Rectal smooth muscle tissue (tissue), 1 donor: ENCODE results near the gene PEMT.

ENCODE experiments used
- H3K27ac ChIP-seq: one replicate; pipeline ENCODE4 v1.7.0; 2013; ENCODE audit warnings: low read depth, low read length, inconsistent platforms
- H3K27me3 ChIP-seq: one replicate; pipeline ENCODE4 v1.7.0; 2013; ENCODE audit warnings: low read length; ENCODE audit not compliant: control insufficient read depth, insufficient read depth
- H3K36me3 ChIP-seq: one replicate; pipeline ENCODE4 v1.7.0; 2013; ENCODE audit warnings: low read length; ENCODE audit not compliant: control insufficient read depth, insufficient read depth
- H3K4me1 ChIP-seq: one replicate; pipeline ENCODE4 v1.7.0; 2013; ENCODE audit warnings: low read length; ENCODE audit not compliant: control insufficient read depth, insufficient read depth
- H3K4me3 ChIP-seq: one replicate; pipeline ENCODE4 v1.7.0; 2013; ENCODE audit warnings: low read length
- H3K9ac ChIP-seq: one replicate; pipeline ENCODE4 v1.7.0; 2013; ENCODE audit warnings: low read length

PEMT gene

GRCh38 chr17:17564323-17564722, 27.2 kb downstream of the PEMT start:
- Histone ChIP-seq H3K9ac (no peak overlapping the region), H3K36me3 (no peaks in the 10 kb centered on the region), H3K27ac (no peak overlapping the region), H3K4me3 (no peak overlapping the region), H3K27me3 (no peaks in the 10 kb centered on the region), H3K4me1 (peaks cover 16% of the 10 kb centered on the region)

- Histone ChIP-seq H3K27ac (no peak overlapping the region), H3K4me3 (no peak overlapping the region), H3K9ac (no peak overlapping the region), H3K27me3 (no peaks in the 10 kb centered on the region), H3K36me3 (no peaks in the 10 kb centered on the region), H3K4me1 (peaks cover 16% of the 10 kb centered on the region)
Measured at GRCh38 chr17:17563530-17563929, 28.0 kb downstream of the PEMT start.

- no peak overlapping the region for H3K9ac ChIP-seq
- no peak overlapping the region for H3K4me3 ChIP-seq
- H3K27ac ChIP-seq, result no peak overlapping the region
- H3K36me3 ChIP-seq, result no peaks in the 10 kb centered on the region
- H3K4me1 ChIP-seq, result peaks cover 8% of the 10 kb centered on the region
- no peaks in the 10 kb centered on the region for H3K27me3 ChIP-seq
Measured at GRCh38 chr17:17562146-17562511, 29.4 kb downstream of the PEMT start.

- Histone ChIP-seq H3K36me3 (no peaks in the 10 kb centered on the region), H3K4me1 (peaks cover 2% of the 10 kb centered on the region), H3K9ac (no peak overlapping the region), H3K27ac (no peak overlapping the region), H3K4me3 (no peak overlapping the region), H3K27me3 (no peaks in the 10 kb centered on the region)
Measured at GRCh38 chr17:17561408-17562145, 29.9 kb downstream of the PEMT start.

GRCh38 chr17:17560975-17561374, 30.5 kb downstream of the PEMT start:
- H3K9ac ChIP-seq, result no peak overlapping the region

GRCh38 chr17:17560167-17560566, 31.3 kb downstream of the PEMT start:
- Histone ChIP-seq H3K4me1 (no peaks in the 10 kb centered on the region), H3K27ac (no peak overlapping the region), H3K27me3 (no peaks in the 10 kb centered on the region), H3K4me3 (no peak overlapping the region), H3K36me3 (no peaks in the 10 kb centered on the region), H3K9ac (no peak overlapping the region)

More at GRCh38 chr17:17560975-17561374, 30.5 kb downstream of the PEMT start:
- Histone ChIP-seq H3K36me3 (no peaks in the 10 kb centered on the region), H3K4me3 (no peak overlapping the region), H3K27me3 (no peaks in the 10 kb centered on the region), H3K27ac (no peak overlapping the region), H3K4me1 (peaks cover under 1% of the 10 kb centered on the region)

- H3K4me1 ChIP-seq, result no peaks in the 10 kb centered on the region
- no peak overlapping the region for H3K27ac ChIP-seq
- H3K27me3 ChIP-seq, result no peaks in the 10 kb centered on the region
- H3K36me3 ChIP-seq, result no peaks in the 10 kb centered on the region
- no peak overlapping the region for H3K4me3 ChIP-seq
- H3K9ac ChIP-seq, result no peak overlapping the region
Measured at GRCh38 chr17:17559164-17559563, 32.3 kb downstream of the PEMT start.

GRCh38 chr17:17558431-17558830, 33.1 kb downstream of the PEMT start:
- Histone ChIP-seq H3K9ac (no peak overlapping the region), H3K4me1 (no peaks in the 10 kb centered on the region), H3K27ac (no peak overlapping the region), H3K4me3 (no peak overlapping the region), H3K27me3 (no peaks in the 10 kb centered on the region), H3K36me3 (no peaks in the 10 kb centered on the region)

- no peak overlapping the region for H3K4me3 ChIP-seq
- no peak overlapping the region for H3K9ac ChIP-seq
- H3K4me1 ChIP-seq, result no peaks in the 10 kb centered on the region
- no peak overlapping the region for H3K27ac ChIP-seq
- H3K27me3 ChIP-seq, result no peaks in the 10 kb centered on the region
- no peaks in the 10 kb centered on the region for H3K36me3 ChIP-seq
Measured at GRCh38 chr17:17557796-17558195, 33.7 kb downstream of the PEMT start.

- H3K4me1 ChIP-seq, result no peaks in the 10 kb centered on the region
- no peaks in the 10 kb centered on the region for H3K27me3 ChIP-seq
- H3K4me3 ChIP-seq, result no peak overlapping the region
- no peak overlapping the region for H3K27ac ChIP-seq
- no peak overlapping the region for H3K9ac ChIP-seq
- H3K36me3 ChIP-seq, result no peaks in the 10 kb centered on the region
Measured at GRCh38 chr17:17556671-17557070, 34.8 kb downstream of the PEMT start.

GRCh38 chr17:17555906-17556305, 35.6 kb downstream of the PEMT start:
- Histone ChIP-seq H3K4me1 (no peaks in the 10 kb centered on the region), H3K27me3 (no peaks in the 10 kb centered on the region), H3K36me3 (no peaks in the 10 kb centered on the region), H3K27ac (no peak overlapping the region), H3K9ac (no peak overlapping the region), H3K4me3 (no peak overlapping the region)

- H3K4me3 ChIP-seq, result no peak overlapping the region
- H3K4me1 ChIP-seq, result no peaks in the 10 kb centered on the region
- H3K36me3 ChIP-seq, result no peaks in the 10 kb centered on the region
- H3K27me3 ChIP-seq, result no peaks in the 10 kb centered on the region
- no peak overlapping the region for H3K9ac ChIP-seq
- H3K27ac ChIP-seq, result no peak overlapping the region
Measured at GRCh38 chr17:17555151-17555550, 36.4 kb downstream of the PEMT start.

GRCh38 chr17:17554266-17554665, 37.2 kb downstream of the PEMT start:
- Histone ChIP-seq H3K27me3 (no peaks in the 10 kb centered on the region), H3K27ac (no peak overlapping the region), H3K9ac (no peak overlapping the region), H3K4me1 (no peaks in the 10 kb centered on the region), H3K4me3 (no peak overlapping the region), H3K36me3 (no peaks in the 10 kb centered on the region)
